Measurements from ENCODE around the gene NRARP. TPM values are rescaled to one million over a fixed set of nuclear protein-coding genes. Genes with fewer than 3 reads are reported as not detected.
A peak's percentile ranks its signal among the peaks of the same experiment; 100 is the strongest.

NRARP gene
- total and polyA plus RNA-seq, 2 of the 13 experiments (the other 11 are each of a cell fraction or from before 2014, with no cell fraction given), result 0.22 to 0.46 TPM

GRCh38 chr9:137276473-137277328, 25.4 kb downstream of the NRARP start (continued):
- TF ChIP-seq KAT2B (IDR thresholded peaks at IDR 0.05; ENCODE audit: borderline replicate concordance, low read depth, low read length) (no peak), PITX1 (CRISPR knock-in tag; IDR thresholded peaks at IDR 0.05) (no peak), ERF (CRISPR knock-in tag; IDR thresholded peaks at IDR 0.05) (no peak), CENPBD1 (CRISPR knock-in tag; IDR thresholded peaks at IDR 0.05; ENCODE audit: borderline replicate concordance, low read depth) (no peak), PRPF4 (IDR thresholded peaks at IDR 0.05; ENCODE audit: low read depth, low read length, poor library complexity, severe bottlenecking) (peak; percentile 52), NCOA1 (CRISPR knock-in tag; IDR thresholded peaks at IDR 0.05) (no peak), TEAD3 (CRISPR knock-in tag; optimal IDR thresholded peaks at IDR 0.05; ENCODE audit: borderline replicate concordance) (no peak), IKZF4 (CRISPR knock-in tag; IDR thresholded peaks at IDR 0.05; ENCODE audit: borderline replicate concordance, low read depth, not compliant biosample characterization) (no peak), HMG20A (CRISPR knock-in tag; IDR thresholded peaks at IDR 0.05; ENCODE audit: borderline replicate concordance) (no peak), HNRNPUL1 (IDR thresholded peaks at IDR 0.05; ENCODE audit: low read depth, low read length) (no peak), ZNF280B (CRISPR knock-in tag; IDR thresholded peaks at IDR 0.05; ENCODE audit: borderline replicate concordance) (no peak), ZBTB43 (CRISPR knock-in tag; conservative IDR thresholded peaks at IDR 0.05) (no peak), IKZF1 (IDR thresholded peaks at IDR 0.05) (no peak), ZNF317 (CRISPR knock-in tag; IDR thresholded peaks at IDR 0.05) (0 out of 2 replicates have a peak, but pooled peaks have one; percentile 29), SATB2 (CRISPR knock-in tag; IDR thresholded peaks at IDR 0.05) (no peak), ZNF780A (CRISPR knock-in tag; IDR thresholded peaks at IDR 0.05) (no peak), FOXC1 (CRISPR knock-in tag; IDR thresholded peaks at IDR 0.05; ENCODE audit: borderline replicate concordance) (no peak), ZNF607 (CRISPR knock-in tag; IDR thresholded peaks at IDR 0.05; ENCODE audit: borderline replicate concordance) (no peak), MATR3 (CRISPR knock-in tag; IDR thresholded peaks at IDR 0.05) (no peak), ZNF256 (CRISPR knock-in tag; conservative IDR thresholded peaks at IDR 0.05) (no peak), PTBP1 (IDR thresholded peaks at IDR 0.05; ENCODE audit: low read depth, low read length, poor library complexity, severe bottlenecking) (no peak), ZNF225 (CRISPR knock-in tag; IDR thresholded peaks at IDR 0.05) (no peak), ZNF276 (CRISPR knock-in tag; IDR thresholded peaks at IDR 0.05; ENCODE audit: low read depth) (no peak), ZSCAN25 (CRISPR knock-in tag; IDR thresholded peaks at IDR 0.05) (no peak)
